ENCODE data around the gene ROCK2. TPM values are rescaled to one million over a fixed set of nuclear protein-coding genes. Genes with fewer than 3 reads are reported as not detected.

The ROCK2 gene
- total and polyA plus RNA-seq, 2 of the 13 experiments (the other 11 are each of a cell fraction or from before 2014, with no cell fraction given) = 38.1 to 119 TPM

DNA sequence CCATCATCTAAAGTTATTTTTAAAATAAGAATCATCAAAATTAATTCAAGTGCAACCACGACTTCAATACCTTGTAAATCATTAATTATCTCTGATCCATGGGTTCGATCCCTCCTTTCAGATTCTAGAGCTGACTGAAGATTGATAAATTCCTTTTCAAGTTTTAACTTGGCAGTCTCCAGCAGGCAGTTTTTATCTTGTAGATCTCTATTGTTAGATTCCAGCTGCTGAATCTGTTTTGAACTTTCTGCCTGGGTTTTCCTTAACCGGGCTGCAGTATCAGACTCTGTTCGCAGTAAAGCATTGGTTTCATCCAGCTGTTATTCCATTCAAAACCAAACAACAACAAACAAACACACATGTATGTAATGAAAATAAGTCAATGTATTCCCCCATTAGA is 129.7 kb downstream of the ROCK2 start:
- no peak overlapping the region for H3K9ac ChIP-seq (ENCODE audit: insufficient read depth, low read depth, low read length)
- no peaks in the 10 kb centered on the region for H3K9me3 ChIP-seq (ENCODE audit: low read length)
- H4K20me1 ChIP-seq (ENCODE audit: insufficient read depth, low read length) = peaks cover 4% of the 10 kb centered on the region; the same call in 1 of the 2 replicates
- in situ Hi-C loops (cut with HindIII; ENCODE audit: extremely low pct_ligation_motif_present, low pct_unique_long_range_greater_than_20kb) = no loop called here
- no peak overlapping the region for H2AFZ ChIP-seq (ENCODE audit: low read length)
- FAIRE-seq (no peak), DNase-seq (ENCODE audit: low spot score) (no peak), ATAC-seq (no peak)
- ChIA-PET CTCF (ENCODE audit: low intra/inter-chr PET ratio, low total read pairs) (no interaction called here), POLR2A (no interaction called here)
- no peaks in the 10 kb centered on the region for H3K27me3 ChIP-seq (ENCODE audit: control insufficient read depth in 1 of 2, insufficient read depth in 2 of 2, low read length in 2 of 2)
- peaks cover 36 to 96% of the 10 kb centered on the region in 2 experiments for H3K36me3 ChIP-seq (replicated peaks in 1 of 2; ENCODE audit: control insufficient read depth in 1 of 2, insufficient read depth in 2 of 2, low read length in 2 of 2)
- TF ChIP-seq ETV5 (CRISPR knock-in tag; IDR thresholded peaks at IDR 0.05; ENCODE audit: borderline replicate concordance) (no peak), SIN3B (IDR thresholded peaks at IDR 0.05; ENCODE audit: low read length) (no peak), ZNF30 (CRISPR knock-in tag; IDR thresholded peaks at IDR 0.05) (no peak), ATF1 (CRISPR knock-in tag; IDR thresholded peaks at IDR 0.05) (0 out of 2 replicates have a peak, but pooled peaks have one; percentile 18), ZNF75D (CRISPR knock-in tag; IDR thresholded peaks at IDR 0.05; ENCODE audit: borderline replicate concordance) (no peak), RBM22 (optimal IDR thresholded peaks at IDR 0.05; ENCODE audit: low read length) (peak; percentile 69), ZNF225 (CRISPR knock-in tag; IDR thresholded peaks at IDR 0.05) (no peak), ZNF562 (CRISPR knock-in tag; IDR thresholded peaks at IDR 0.05; ENCODE audit: borderline replicate concordance) (no peak), ZSCAN9 (CRISPR knock-in tag; IDR thresholded peaks at IDR 0.05; ENCODE audit: borderline replicate concordance) (no peak), MIXL1 (CRISPR knock-in tag; IDR thresholded peaks at IDR 0.05) (no peak), MAZ (IDR thresholded peaks at IDR 0.05; ENCODE audit: borderline replicate concordance, low read depth, low read length) (no peak), MAZ (CRISPR knock-in tag; IDR thresholded peaks at IDR 0.05; ENCODE audit: low read depth) (no peak), ZNF598 (CRISPR knock-in tag; IDR thresholded peaks at IDR 0.05; ENCODE audit: borderline replicate concordance) (no peak), REPIN1 (CRISPR knock-in tag; IDR thresholded peaks at IDR 0.05; ENCODE audit: borderline replicate concordance, low read depth) (no peak), ZNF160 (CRISPR knock-in tag; IDR thresholded peaks at IDR 0.05) (no peak)
- TF ChIP-seq, protein P1, sequence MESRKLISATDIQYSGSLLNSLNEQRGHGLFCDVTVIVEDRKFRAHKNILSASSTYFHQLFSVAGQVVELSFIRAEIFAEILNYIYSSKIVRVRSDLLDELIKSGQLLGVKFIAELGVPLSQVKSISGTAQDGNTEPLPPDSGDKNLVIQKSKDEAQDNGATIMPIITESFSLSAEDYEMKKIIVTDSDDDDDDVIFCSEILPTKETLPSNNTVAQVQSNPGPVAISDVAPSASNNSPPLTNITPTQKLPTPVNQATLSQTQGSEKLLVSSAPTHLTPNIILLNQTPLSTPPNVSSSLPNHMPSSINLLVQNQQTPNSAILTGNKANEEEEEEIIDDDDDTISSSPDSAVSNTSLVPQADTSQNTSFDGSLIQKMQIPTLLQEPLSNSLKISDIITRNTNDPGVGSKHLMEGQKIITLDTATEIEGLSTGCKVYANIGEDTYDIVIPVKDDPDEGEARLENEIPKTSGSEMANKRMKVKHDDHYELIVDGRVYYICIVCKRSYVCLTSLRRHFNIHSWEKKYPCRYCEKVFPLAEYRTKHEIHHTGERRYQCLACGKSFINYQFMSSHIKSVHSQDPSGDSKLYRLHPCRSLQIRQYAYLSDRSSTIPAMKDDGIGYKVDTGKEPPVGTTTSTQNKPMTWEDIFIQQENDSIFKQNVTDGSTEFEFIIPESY (CRISPR knock-in tag; IDR thresholded peaks at IDR 0.05) = no peak
- TF ChIP-seq, protein P2, sequence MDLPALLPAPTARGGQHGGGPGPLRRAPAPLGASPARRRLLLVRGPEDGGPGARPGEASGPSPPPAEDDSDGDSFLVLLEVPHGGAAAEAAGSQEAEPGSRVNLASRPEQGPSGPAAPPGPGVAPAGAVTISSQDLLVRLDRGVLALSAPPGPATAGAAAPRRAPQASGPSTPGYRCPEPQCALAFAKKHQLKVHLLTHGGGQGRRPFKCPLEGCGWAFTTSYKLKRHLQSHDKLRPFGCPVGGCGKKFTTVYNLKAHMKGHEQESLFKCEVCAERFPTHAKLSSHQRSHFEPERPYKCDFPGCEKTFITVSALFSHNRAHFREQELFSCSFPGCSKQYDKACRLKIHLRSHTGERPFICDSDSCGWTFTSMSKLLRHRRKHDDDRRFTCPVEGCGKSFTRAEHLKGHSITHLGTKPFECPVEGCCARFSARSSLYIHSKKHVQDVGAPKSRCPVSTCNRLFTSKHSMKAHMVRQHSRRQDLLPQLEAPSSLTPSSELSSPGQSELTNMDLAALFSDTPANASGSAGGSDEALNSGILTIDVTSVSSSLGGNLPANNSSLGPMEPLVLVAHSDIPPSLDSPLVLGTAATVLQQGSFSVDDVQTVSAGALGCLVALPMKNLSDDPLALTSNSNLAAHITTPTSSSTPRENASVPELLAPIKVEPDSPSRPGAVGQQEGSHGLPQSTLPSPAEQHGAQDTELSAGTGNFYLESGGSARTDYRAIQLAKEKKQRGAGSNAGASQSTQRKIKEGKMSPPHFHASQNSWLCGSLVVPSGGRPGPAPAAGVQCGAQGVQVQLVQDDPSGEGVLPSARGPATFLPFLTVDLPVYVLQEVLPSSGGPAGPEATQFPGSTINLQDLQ (CRISPR knock-in tag; IDR thresholded peaks at IDR 0.05) = no peak
- TF ChIP-seq, protein P3, sequence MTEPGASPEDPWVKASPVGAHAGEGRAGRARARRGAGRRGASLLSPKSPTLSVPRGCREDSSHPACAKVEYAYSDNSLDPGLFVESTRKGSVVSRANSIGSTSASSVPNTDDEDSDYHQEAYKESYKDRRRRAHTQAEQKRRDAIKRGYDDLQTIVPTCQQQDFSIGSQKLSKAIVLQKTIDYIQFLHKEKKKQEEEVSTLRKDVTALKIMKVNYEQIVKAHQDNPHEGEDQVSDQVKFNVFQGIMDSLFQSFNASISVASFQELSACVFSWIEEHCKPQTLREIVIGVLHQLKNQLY (CRISPR knock-in tag; IDR thresholded peaks at IDR 0.05) = no peak
- WGBS (ENCODE audit: low lambda C conversion rate) = 95% methylated on average over 4 of the region's 4 CpGs
- intact Hi-C loops (cut with micrococcal nuclease; ENCODE audit: unreplicated experiment) = no loop called here
- no peak overlapping the region for H3K4me3 ChIP-seq (replicated peaks in 1 of 3; ENCODE audit: insufficient read depth in 1 of 3, low read depth in 2 of 3, low read length in 3 of 3)
- no TSS peak for BruUV-seq (replicated peaks)
- no peaks in the 10 kb centered on the region for H3K4me1 ChIP-seq (ENCODE audit: insufficient read depth, low read length)
- no peak overlapping the region for H3K27ac ChIP-seq (ENCODE audit: extremely low read length, insufficient read depth, low read length)
- H3K4me2 ChIP-seq (ENCODE audit: low read depth, low read length) = no peak overlapping the region
- no peaks in the 10 kb centered on the region for H3K79me2 ChIP-seq (ENCODE audit: insufficient read depth, low read length)

Measured in HepG2 (cell line).